ENCODE measurements around the gene ZNF83. TPM values are rescaled to one million over a fixed set of nuclear protein-coding genes. Genes with fewer than 3 reads are reported as not detected.
"Not testable (repeated sequence)": the region's sequence is repeated elsewhere in the genome, so short reads cannot be mapped to it uniquely, and the experiment has no call there.

The ZNF83 gene
- total RNA-seq = 10 to 100 TPM; 23.8 to 27.5 TPM

DNA sequence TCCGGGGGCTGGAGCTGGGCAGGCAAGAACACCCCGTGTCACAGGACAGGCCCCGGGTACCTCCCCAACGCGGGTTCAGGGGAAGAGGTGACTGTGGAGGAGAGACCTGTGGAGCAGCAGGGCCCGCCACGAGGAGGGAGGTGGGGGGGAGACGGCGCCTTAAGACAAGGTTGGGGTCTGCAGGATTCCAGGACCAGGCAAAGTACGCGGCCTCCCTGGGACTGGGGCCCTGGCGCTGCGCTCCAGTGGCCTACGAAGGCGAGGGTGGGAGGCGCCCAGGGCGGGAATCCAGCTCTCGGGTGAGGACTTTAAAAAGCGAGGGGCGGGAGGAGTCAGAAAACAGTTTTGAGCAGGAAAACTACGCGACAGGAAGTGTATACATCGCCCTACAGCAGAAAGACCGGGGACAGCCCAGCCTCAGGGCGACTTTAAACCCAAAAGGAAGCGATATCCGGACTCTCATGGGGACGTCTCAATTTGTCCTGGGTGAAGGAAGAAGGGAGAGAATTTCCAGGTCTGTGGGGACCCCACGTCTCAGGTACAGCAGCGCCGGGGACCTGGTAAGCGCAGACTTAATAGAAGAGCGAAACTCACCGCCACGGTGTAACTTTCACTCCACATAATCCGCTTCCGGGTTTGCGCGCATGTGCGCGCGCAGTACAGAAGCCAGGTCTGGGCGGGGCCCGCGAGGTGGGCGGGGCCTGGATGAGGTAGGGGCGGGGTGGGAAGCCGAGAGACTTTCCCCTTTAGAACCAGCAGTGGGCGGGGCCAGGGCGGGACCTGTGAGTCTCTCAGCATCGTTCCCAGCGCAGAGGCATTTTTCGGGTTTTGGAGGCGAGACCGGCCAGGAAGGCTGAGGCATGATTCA, at the start of gene ZNF83:
Gene ZNF83 (minus strand): TSS at position 638 of the 868 bp plus-strand sequence.
- no peaks in the 10 kb centered on the region for H3K27me3 Mint-ChIP-seq
- H3K36me3 Mint-ChIP-seq (ENCODE audit: low read depth) = peaks cover 23% of the 10 kb centered on the region
- H3K4me3 Mint-ChIP-seq = peak within 1 kb of the TSS; percentile 92
- ChIA-PET CTCF (no interaction called here), POLR2A (interaction anchor here (0.6 kb wide), 2 partner anchors 94 to 259 kb away, joined by 3 read pairs; no protein-coding TSS in a partner anchor)
- peak within 1 kb of the TSS; percentile 96 for H3K27ac Mint-ChIP-seq
- intact Hi-C loops (cut with DNase I, micrococcal nuclease) = loop anchor here (1.0 to 5.0 kb wide), 19 partner anchors 37 to 727 kb away; partner anchors contain the start of genes ZNF808 (in 2 of the 2), ZNF160 (in 1 of the 2), ZNF320 (in 1 of the 2) and ZNF525 (in 1 of the 2)
- ATAC-seq (peak; percentile 97), DNase-seq (peak; percentile 99)
- H3K4me1 Mint-ChIP-seq = peaks cover 13% of the 10 kb centered on the region
- peaks cover 10% of the 10 kb centered on the region for H3K9me3 Mint-ChIP-seq (ENCODE audit: low read depth)

DNA sequence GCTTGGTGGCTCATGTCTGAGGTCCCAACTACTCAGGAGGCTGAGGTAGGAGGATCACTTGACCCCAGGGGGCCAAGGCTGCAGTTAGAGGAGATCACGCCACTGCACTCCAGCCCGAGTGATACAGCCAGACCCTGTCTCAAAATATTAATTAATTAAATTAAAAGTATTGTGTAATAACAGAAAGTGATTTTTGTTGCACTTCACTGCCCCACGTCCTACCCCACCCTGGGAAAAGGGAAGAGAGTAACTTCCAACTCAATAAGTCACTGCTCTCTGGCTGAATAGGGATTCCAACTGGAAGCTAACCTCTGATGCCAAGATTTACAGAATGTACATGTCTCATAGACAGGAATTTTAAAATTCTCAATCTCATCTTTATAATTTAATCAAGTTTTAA, 49.5 kb upstream of the ZNF83 start:
- H3K36me3 Mint-ChIP-seq (ENCODE audit: low read depth) = peaks cover 30% of the 10 kb centered on the region
- POLR2A ChIA-PET = interaction anchor here (0.6 kb wide), 1 partner anchor 498 kb away, joined by 3 read pairs; the partner anchor contains the start of gene PPP2R1A
- CTCF ChIA-PET = no interaction called here
- no peak for ATAC-seq
- intact Hi-C loops (cut with DNase I, micrococcal nuclease) = no loop called here
- H3K4me1 Mint-ChIP-seq = peaks cover 30% of the 10 kb centered on the region
- no peak overlapping the region for H3K4me3 Mint-ChIP-seq
- DNase-seq = no peak
- no peaks in the 10 kb centered on the region for H3K27me3 Mint-ChIP-seq
- no peaks in the 10 kb centered on the region for H3K9me3 Mint-ChIP-seq (ENCODE audit: low read depth)
- H3K27ac Mint-ChIP-seq = no peak overlapping the region

DNA sequence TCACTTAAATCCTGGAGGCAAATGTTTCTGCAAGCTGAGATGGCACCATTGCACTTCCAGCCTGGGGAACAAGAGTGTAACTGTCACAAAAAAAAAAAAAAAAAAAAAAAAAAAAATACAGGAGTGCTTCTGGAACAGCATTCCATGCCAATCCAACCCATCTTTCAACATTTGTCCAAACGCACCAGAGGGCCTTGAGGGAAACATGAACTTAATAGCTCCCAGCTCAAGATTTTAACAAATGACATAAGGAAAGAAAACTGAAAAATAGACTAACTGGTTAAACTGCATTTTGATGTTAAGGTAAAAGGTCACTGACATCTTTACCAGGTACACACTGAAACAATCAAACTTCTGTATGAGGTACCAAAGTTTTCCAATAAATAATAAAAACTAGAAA, 47.7 kb upstream of the ZNF83 start:
- Mint-ChIP-seq H3K36me3 (ENCODE audit: low read depth) (peaks cover 36% of the 10 kb centered on the region), H3K4me1 (peaks cover 30% of the 10 kb centered on the region), H3K4me3 (no peak overlapping the region), H3K27me3 (no peaks in the 10 kb centered on the region), H3K9me3 (ENCODE audit: low read depth) (peaks cover 2% of the 10 kb centered on the region), H3K27ac (no peak overlapping the region)
- intact Hi-C loops (cut with DNase I, micrococcal nuclease) = no loop called here
- DNase-seq (no peak), ATAC-seq (no peak)
- CTCF ChIA-PET = no interaction called here
- POLR2A ChIA-PET = no interaction called here

DNA sequence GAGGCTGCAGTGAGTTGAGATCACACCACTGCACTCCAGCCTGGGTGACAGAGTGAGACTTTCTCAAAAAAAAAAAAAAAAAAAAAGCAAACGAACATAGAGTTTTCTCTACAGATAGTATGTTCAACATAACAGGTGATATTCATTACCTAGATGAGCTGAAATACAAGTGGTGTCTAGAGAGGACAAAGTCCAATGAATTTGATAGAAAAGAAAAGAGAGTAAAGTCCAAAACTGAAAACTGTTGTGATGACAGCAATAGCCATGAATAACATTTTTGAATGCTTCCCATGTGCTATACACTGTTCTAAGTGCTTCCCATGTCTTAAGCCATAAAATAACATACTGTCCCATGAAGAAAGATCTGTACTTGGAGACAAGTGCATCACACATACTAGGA, 43.1 kb upstream of the ZNF83 start:
- H3K4me1 Mint-ChIP-seq = peaks cover 11% of the 10 kb centered on the region
- POLR2A ChIA-PET = not testable (repeated sequence)

DNA sequence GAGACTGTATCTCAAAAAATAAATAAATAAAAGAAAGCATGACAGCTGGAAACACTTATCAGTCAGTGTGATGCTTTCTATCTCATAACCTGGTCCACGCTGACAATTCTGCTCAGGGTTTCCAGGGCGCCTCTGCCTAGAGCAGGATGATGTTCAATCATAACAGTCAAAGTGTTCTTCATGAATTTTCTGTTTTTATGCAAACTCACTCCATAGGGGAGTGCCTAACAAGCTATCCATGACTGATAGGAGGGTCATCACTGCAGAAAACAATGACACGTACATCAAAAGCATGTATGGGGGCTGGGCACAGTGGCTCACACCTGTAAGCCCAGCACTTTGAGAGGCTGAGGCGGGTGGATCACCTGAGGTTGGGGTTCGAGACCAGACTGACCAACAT, 41.4 kb upstream of the ZNF83 start:
- no peaks in the 10 kb centered on the region for H3K27me3 Mint-ChIP-seq
- no peak overlapping the region for H3K4me3 Mint-ChIP-seq
- peaks cover 8% of the 10 kb centered on the region for H3K9me3 Mint-ChIP-seq (ENCODE audit: low read depth)
- CTCF ChIA-PET = no interaction called here
- ATAC-seq (peak; percentile 51), DNase-seq (no peak)
- H3K4me1 Mint-ChIP-seq = peaks cover 14% of the 10 kb centered on the region
- H3K36me3 Mint-ChIP-seq (ENCODE audit: low read depth) = peaks cover 53% of the 10 kb centered on the region
- POLR2A ChIA-PET = no interaction called here
- intact Hi-C loops (cut with DNase I, micrococcal nuclease) = no loop called here
- no peak overlapping the region for H3K27ac Mint-ChIP-seq

More for the DNA sequence above, 43.1 kb upstream of the ZNF83 start:
- H3K4me3 Mint-ChIP-seq; H3K9me3 Mint-ChIP-seq (ENCODE audit: low read depth); ATAC-seq; intact Hi-C loops (cut with DNase I, micrococcal nuclease); DNase-seq; H3K27me3 Mint-ChIP-seq; H3K27ac Mint-ChIP-seq: not testable (repeated sequence)
- CTCF ChIA-PET = interaction anchor here (0.6 to 1.2 kb wide), 2 partner anchors 17 to 22 kb away, joined by 3 read pairs; no protein-coding TSS in a partner anchor
- peaks cover 48% of the 10 kb centered on the region for H3K36me3 Mint-ChIP-seq (ENCODE audit: low read depth)

DNA sequence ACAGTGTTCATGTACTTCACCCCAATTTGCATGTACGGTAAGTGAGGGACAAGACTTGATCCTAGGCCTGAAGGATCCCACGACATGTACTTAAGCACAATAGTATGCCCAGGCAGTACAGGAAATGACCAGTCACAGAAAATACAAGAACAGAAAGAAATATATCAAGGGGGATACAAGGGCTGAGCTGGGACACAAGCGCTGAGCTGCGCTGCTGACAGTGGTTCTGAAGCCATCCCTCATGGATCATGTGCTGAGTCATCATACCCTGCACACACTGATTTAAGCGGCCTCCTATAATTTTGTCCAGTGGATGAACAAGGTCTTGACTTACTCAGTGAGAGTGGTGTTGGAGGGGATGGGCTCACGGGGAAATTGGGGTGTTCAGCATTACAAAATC, 37.1 kb upstream of the ZNF83 start:
- POLR2A ChIA-PET; H3K27me3 Mint-ChIP-seq; ATAC-seq; H3K27ac Mint-ChIP-seq; H3K9me3 Mint-ChIP-seq (ENCODE audit: low read depth); H3K4me3 Mint-ChIP-seq; DNase-seq; CTCF ChIA-PET; intact Hi-C loops (cut with DNase I, micrococcal nuclease): not testable (repeated sequence)
- Mint-ChIP-seq H3K36me3 (ENCODE audit: low read depth) (peaks cover 53% of the 10 kb centered on the region), H3K4me1 (peaks cover 17% of the 10 kb centered on the region)

DNA sequence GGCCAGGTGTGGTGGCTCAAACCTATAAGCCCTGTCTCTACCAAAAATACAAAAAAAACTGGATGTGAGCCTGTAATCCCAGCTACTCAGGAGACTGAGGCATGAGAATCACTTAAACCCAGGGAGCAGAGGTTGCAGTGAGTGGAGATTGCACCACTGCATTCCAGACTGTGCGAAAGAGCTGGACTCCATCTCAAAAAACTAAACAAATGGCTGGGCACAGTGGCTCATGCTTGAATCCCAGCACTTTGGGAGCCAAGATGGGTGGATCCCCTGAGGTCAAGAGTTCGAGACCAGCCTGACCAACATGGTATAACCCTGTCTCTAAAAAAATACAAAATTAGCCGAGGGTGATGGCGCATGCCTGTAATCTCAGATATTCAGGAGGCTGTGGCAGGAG, 34.9 kb upstream of the ZNF83 start:
- intact Hi-C loops (cut with DNase I, micrococcal nuclease) = no loop called here
- ChIA-PET CTCF (interaction anchor here (1.0 kb wide), 1 partner anchor 8 kb away, joined by 3 read pairs; no protein-coding TSS in a partner anchor), POLR2A (no interaction called here)
- Mint-ChIP-seq H3K36me3 (ENCODE audit: low read depth) (peaks cover 59% of the 10 kb centered on the region), H3K9me3 (ENCODE audit: low read depth) (peaks cover 6% of the 10 kb centered on the region), H3K27me3 (no peaks in the 10 kb centered on the region), H3K4me1 (peaks cover 19% of the 10 kb centered on the region), H3K4me3 (no peak overlapping the region), H3K27ac (no peak overlapping the region)
- ATAC-seq (no peak), DNase-seq (no peak)

DNA sequence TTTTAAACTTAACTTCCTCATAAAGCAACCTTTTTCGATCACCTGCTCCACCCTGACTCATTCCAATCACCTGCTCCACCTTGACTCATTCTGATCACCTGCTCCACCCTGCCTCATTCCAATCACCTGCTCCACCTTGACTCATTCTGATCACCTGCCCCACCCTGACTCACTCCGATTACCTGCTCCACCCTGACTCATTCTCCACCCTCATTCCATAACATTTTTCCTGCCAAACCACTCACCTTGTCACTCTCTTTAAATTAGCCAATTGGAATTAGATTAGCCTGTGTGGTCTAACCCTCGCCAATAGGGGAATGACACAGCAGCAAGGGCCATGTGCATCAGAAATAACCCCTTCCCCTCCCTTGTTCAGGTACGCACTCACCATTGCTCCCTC, 31.9 kb upstream of the ZNF83 start:
- intact Hi-C loops (cut with DNase I, micrococcal nuclease) = no loop called here
- ChIA-PET POLR2A (no interaction called here), CTCF (no interaction called here)
- Mint-ChIP-seq H3K4me1 (peaks cover 23% of the 10 kb centered on the region), H3K27ac (no peak overlapping the region), H3K27me3 (no peaks in the 10 kb centered on the region), H3K9me3 (ENCODE audit: low read depth) (no peaks in the 10 kb centered on the region), H3K4me3 (no peak overlapping the region), H3K36me3 (ENCODE audit: low read depth) (peaks cover 46% of the 10 kb centered on the region)
- DNase-seq = peak; percentile 12
- ATAC-seq = no peak

DNA sequence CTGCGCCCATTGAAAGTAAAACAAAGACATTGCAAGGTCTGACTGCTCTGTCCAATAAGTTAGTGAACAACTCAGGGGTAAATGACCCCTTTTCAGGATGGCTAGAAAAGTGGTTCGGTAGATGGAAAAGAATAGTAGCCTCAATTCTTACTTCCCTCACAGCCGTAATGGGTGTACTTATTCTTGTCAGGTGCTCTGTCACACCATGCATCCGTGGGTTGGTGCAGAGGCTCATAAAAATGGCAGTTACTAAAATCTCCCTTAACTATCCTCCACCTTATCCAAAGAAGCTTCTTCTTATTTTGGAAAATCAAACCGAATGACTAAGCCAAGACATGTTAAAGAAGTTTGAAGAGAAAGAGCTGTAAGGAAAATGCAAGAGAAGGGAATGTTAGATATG, 31.4 kb upstream of the ZNF83 start:
- ATAC-seq (no peak), DNase-seq (no peak)
- H3K27me3 Mint-ChIP-seq = no peaks in the 10 kb centered on the region
- ChIA-PET CTCF (no interaction called here), POLR2A (no interaction called here)
- no peak overlapping the region for H3K27ac Mint-ChIP-seq
- H3K4me1 Mint-ChIP-seq = peaks cover 20% of the 10 kb centered on the region
- intact Hi-C loops (cut with DNase I, micrococcal nuclease) = no loop called here
- no peak overlapping the region for H3K4me3 Mint-ChIP-seq
- peaks cover 42% of the 10 kb centered on the region for H3K36me3 Mint-ChIP-seq (ENCODE audit: low read depth)
- no peaks in the 10 kb centered on the region for H3K9me3 Mint-ChIP-seq (ENCODE audit: low read depth)

DNA sequence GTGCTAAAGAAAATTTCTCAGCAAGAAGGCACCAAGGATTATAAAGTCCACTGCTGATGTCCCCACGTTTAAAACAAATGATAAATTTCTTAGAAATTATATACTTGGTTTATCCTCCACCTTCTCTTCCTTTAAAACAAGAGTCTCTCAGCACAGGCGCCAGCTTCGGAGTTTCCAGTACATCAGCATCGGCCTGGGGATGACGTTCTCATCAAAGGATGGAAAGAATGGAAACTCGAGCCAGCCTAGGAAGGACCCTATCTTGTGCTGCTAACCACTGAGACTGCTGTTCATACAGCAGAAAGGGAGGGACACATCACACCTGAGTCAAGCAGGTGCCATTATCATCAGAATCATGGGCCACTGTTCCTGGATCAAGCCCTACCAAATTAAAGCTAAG, 29.8 kb upstream of the ZNF83 start:
- no peak overlapping the region for H3K27ac Mint-ChIP-seq

DNA sequence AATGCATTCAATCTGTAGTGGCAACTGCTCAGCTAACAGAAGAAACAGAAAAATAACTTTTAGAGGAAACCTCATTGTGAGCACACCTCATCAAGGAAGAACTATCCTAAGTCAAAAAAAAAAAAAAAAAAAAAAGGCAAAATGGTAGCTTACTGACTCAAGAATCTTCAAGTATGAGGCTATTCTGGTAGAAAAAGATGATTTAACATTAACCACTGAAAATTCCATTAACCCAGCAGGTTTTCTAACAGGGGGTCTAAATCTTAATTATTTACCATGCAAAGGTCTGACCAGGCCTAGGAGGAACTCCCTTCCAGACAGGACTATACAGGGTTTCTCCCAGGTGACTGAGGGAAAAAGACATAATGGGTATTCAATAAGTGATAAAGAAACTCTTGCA, 28.4 kb upstream of the ZNF83 start:
- ATAC-seq (no peak), DNase-seq (no peak)
- POLR2A ChIA-PET = no interaction called here
- intact Hi-C loops (cut with DNase I, micrococcal nuclease) = no loop called here
- Mint-ChIP-seq H3K4me1 (peaks cover 14% of the 10 kb centered on the region), H3K4me3 (no peak overlapping the region), H3K9me3 (ENCODE audit: low read depth) (no peaks in the 10 kb centered on the region), H3K27me3 (no peaks in the 10 kb centered on the region), H3K36me3 (ENCODE audit: low read depth) (peaks cover 52% of the 10 kb centered on the region), H3K27ac (no peak overlapping the region)
- CTCF ChIA-PET = interaction anchor here (0.6 kb wide), 1 partner anchor 13 kb away, joined by 3 read pairs; no protein-coding TSS in a partner anchor

More for the DNA sequence above, 29.8 kb upstream of the ZNF83 start:
- H3K4me1 Mint-ChIP-seq = peaks cover 10% of the 10 kb centered on the region
- H3K9me3 Mint-ChIP-seq (ENCODE audit: low read depth) = no peaks in the 10 kb centered on the region
- no peaks in the 10 kb centered on the region for H3K27me3 Mint-ChIP-seq
- H3K36me3 Mint-ChIP-seq (ENCODE audit: low read depth) = peaks cover 41% of the 10 kb centered on the region
- CTCF ChIA-PET = no interaction called here
- H3K4me3 Mint-ChIP-seq = no peak overlapping the region
- intact Hi-C loops (cut with DNase I, micrococcal nuclease) = no loop called here
- no peak for ATAC-seq
- no peak for DNase-seq
- POLR2A ChIA-PET = no interaction called here

DNA sequence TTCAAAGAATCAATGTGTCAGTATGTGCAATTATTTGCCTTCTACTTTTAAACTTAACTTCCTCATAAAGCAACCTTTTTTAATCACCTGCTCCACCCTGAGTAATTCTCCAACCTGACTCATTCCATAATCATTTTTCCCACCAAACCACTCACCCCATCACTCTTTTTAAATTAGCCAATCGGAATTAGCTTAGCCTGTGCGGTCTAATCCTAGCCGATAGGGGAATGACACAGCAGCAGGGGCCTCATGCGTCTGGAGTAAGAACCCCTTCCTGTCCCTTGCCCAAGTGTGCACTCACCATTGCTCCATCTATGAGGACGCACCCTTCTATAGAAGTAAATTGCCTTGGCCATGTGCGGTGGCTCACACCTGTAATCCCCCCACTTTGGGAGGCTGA, 27.4 kb upstream of the ZNF83 start:
- ChIA-PET CTCF (no interaction called here), POLR2A (no interaction called here)
- Mint-ChIP-seq H3K4me3 (no peak overlapping the region), H3K4me1 (peaks cover 14% of the 10 kb centered on the region), H3K27me3 (no peaks in the 10 kb centered on the region), H3K36me3 (ENCODE audit: low read depth) (peaks cover 56% of the 10 kb centered on the region), H3K9me3 (ENCODE audit: low read depth) (no peaks in the 10 kb centered on the region), H3K27ac (no peak overlapping the region)
- intact Hi-C loops (cut with DNase I, micrococcal nuclease) = no loop called here
- ATAC-seq (no peak), DNase-seq (no peak)
